Inflammatory macrophage treated with lipopolysaccharide for 1 hour (primary cell): ENCODE results near the gene TNFRSF11A.

ENCODE experiments used
- DNase-seq, 2 donors: peaks; one replicate each; pipeline ENCODE4 v3.0.0-alpha.2; 2020 to 2022

TNFRSF11A gene

DNA sequence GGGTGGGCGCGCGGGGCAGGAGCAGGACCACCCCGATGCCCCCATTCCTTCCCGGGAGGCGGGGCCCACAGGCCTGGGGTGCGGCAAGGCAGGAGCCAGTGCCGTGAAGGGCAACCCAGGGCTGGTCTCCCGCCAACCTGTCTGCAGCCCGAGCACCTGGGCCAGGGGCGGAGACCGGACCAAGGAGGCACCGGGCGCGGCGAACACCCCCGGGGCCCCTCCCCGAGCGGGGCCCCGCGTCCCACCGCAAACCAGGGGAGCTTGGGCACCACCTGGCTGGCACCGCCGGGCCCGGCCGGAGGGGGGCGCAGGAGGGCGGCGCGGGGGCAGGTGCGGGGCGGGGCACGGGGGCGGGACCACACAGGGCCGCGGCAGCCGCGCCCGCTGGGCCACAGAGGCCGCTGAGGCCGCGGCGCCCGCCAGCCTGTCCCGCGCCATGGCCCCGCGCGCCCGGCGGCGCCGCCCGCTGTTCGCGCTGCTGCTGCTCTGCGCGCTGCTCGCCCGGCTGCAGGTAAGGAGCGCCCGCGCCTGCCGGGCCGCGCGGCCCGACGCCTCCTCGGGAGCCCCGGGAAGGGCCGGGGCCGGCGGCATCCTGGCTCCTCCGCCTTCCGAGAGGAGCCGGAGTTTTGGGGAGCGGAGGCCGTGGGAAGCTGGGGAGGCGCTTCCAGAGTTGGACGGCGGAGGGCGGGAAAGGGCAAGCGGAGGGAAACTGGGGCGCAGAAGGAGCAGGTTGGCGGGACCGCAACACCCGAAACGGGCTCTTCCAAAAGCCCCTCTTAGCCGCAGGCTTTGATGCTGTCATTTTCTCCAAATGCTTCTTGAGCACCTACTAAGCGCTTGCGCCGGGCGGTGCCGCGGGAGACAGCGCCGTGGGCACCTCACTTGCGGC is at the start of gene TNFRSF11A:
Gene TNFRSF11A, plus strand, starts transcription at position 394 of the 889 bp plus-strand sequence. Its CDS starts 43 bp downstream, at position 437.
- DNase-seq = peak in 1 of 2 donors; percentile 9

DNA sequence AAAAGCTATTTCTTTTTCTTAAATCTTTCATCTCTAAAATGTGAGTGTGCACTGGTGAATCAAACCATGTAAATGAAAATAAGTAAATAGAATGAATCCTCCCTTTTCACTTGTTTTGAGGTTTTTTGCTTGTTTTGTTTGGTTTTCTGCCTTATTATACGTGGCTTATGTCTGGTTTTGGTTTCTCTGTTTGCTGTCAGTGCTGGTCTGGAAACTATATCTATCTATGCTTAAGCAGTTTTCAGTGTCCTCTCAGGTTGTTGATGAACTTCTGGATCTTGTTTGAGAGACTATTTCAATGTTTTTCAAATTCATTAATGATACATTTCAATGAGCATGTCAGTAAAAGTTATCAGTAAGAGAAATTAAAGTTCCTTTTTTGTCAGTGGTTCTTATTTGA is 48.1 kb upstream of the TNFRSF11A start:
- DNase-seq = no peak

DNA sequence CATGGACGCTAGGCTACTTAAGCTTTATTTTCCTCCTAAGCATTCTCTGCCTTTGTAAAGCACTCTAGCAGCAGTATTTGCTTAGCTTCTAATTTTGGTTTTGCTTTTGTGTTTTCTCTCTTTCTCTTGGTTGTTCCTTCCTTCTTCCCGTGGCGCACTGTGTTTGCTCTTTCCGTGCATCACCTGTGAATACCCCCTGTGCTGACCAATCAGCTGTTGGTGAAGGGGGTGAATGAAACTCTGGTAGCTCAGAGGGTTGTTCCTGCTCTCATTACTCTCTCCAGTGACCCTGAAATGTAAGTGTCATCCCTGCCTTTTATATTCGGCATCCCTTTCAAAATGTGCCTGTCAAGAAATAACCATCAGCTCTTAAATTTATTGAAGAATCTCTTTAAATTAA is 45.5 kb upstream of the TNFRSF11A start:
- no peak for DNase-seq

DNA sequence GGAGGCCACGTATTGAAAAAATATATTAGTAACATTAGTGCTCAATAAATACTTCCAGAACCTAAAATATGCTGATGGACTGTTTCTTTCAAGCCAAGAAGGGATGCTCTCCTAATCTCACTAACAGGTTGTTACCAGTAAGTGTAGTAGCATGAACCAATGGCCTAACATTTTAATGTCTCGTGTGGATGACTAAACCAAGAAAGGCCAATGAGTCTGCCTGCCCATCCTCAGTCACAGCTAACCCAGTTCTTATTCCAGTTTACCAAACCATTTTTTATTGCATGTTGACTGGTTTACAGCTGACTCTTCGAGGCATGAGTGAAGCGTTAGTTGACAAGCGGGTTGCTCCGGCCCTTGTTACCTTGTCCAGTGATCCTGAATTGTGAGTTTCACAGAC is 45.1 kb upstream of the TNFRSF11A start:
- no peak for DNase-seq

DNA sequence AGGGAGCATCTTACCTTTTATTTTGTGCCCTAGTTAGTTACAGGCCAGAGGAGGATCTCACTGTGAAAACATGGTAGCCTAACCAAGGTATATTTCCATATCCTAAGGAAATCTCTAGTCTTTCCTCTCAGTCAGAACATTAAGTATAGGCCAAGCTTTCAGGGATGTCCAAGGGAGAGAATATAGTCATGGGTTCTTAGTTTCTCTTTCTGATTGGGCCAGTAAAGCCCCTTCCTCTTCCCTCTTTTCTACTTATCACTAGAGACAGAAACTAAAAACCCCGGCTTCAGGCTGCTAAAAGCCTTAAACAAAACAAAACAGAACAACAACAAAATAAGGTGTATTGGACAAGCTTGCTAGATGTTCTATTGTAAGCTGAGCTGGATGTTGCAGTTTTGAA is 44.3 kb upstream of the TNFRSF11A start:
- DNase-seq = peak; percentile 26 to 36

- DNase-seq = peak; percentile 70 to 78
These were observed 43.4 kb upstream of the TNFRSF11A start for GRCh38 chr18:62281684-62282083.

GRCh38 chr18:62282188-62282629 is 42.9 kb upstream of the TNFRSF11A start:
- no peak for DNase-seq

GRCh38 chr18:62284637-62285036 is 40.5 kb upstream of the TNFRSF11A start:
- no peak for DNase-seq

DNA sequence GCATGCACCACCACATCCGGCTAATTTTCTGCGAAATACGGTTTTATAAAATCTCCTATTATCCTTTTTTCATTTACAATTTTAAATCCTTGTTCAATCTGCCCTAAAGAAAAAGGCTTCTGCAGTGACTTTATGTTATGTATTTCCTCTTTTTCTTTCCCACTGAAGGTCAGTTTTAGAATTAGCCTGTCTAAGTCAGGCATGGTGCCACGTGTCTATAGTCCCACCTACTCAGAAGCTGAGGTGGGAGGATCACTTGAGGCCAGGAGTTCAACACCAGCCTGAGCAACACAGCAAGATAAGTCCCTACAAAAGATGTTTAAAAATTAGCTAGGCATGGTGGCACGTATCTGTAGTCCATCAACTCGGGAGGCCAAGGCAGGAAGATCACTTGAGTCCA is 39.8 kb upstream of the TNFRSF11A start:
- peak in 1 of 2 donors; percentile 23 for DNase-seq

DNA sequence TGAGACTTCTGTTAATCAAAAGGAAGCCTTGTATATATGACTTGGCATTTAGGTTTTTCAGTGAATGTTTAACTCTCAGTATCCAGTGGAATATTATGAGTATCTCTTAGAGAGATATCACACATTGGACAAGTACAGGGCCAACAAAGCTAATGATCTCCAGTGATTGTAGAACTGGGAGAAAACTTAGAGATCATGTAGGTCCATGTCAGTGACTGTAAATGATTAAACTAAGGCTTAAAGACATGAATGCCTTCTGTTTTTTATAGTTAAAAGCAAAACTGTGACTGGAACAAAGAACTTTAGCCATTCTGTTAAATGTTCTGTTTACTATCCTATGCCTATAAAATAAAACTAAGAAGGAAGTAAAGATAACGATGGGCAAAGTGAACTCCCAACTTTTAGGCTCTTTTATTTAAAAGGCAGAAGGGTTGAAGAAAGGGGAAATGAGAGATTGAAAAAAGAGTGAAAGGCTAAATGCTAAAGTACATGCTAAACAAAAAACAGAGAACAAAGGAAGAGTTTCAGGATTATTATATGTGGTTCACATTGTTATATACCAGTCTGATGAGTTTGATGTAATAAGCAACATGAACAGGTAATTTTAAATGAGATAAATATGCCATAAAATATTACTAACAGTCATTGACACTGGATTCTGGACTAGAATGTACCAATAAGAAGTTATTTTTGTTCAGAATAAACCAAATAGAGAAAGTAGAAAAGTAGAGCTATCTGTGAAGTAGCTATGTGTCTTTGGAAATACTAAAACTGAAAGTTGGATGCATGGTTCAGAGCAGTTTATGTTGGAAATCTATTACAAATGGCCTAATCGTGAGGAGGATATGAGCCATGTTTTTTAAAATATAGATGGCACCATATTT is 37.1 kb upstream of the TNFRSF11A start:
- DNase-seq = no peak

- peak; percentile 65 to 71 for DNase-seq
These were observed 36.5 kb upstream of the TNFRSF11A start for GRCh38 chr18:62288665-62289008.

DNA sequence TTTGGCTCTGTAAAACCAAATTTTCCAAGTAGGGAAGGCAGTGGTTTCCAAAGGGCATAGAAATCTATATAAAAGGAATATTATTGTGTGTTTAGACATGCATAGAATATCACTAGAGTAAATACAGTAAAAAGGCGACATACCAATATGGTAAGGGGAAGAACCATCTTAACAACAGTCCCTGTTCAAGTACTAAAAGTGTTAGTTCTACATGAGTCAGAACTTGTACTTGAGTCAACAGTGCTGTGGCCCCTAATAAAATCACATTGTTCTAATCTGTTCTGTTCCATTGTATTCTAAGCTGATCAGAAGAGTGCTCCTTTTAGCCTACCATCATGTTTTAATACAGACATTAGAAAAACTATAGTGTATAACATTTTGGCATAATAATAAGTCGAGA is 36.1 kb upstream of the TNFRSF11A start:
- DNase-seq = no peak

- DNase-seq = no peak
These were observed 31.0 kb upstream of the TNFRSF11A start for GRCh38 chr18:62294073-62294472.

- DNase-seq = no peak
These were observed 24.6 kb upstream of the TNFRSF11A start for GRCh38 chr18:62300359-62300963.

DNA sequence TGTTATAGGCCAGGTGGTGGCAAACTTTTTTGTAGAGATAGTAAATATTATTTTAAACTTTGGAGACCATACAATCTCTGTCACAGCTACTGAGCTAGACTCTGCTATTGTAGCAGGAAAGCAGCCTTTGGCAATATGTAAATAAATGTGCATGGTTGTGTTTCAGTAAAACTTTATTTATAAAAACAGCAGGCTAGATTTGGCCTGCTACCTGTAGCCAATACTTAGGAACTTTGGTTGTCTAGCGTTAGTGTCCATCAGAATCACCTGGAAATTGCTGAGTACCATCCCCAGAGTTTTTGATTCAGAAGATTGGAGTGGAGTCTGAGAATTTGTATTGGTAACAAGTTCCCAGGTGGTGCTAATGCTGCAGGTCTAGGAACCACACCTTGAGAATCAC is 23.8 kb upstream of the TNFRSF11A start:
- no peak for DNase-seq

DNA sequence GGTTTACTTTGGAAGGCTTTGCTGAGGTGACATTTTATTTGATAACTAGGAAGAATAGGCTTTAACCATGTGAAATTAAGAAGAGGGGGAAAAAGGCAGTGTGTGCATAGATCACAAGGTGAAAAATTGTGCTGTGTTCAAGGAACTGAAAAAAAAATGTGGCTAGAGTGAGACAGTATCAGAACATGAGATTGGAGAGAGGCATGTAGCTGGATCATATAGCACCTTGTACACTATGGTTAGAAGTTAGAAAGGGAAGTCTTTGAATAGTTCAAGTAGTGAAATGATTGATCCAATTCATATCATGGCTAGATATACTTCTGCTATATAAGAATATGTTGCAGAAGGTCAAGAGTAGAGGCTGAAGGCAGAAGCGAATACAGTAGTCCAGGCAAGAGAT is 12.3 kb upstream of the TNFRSF11A start:
- no peak for DNase-seq

DNA sequence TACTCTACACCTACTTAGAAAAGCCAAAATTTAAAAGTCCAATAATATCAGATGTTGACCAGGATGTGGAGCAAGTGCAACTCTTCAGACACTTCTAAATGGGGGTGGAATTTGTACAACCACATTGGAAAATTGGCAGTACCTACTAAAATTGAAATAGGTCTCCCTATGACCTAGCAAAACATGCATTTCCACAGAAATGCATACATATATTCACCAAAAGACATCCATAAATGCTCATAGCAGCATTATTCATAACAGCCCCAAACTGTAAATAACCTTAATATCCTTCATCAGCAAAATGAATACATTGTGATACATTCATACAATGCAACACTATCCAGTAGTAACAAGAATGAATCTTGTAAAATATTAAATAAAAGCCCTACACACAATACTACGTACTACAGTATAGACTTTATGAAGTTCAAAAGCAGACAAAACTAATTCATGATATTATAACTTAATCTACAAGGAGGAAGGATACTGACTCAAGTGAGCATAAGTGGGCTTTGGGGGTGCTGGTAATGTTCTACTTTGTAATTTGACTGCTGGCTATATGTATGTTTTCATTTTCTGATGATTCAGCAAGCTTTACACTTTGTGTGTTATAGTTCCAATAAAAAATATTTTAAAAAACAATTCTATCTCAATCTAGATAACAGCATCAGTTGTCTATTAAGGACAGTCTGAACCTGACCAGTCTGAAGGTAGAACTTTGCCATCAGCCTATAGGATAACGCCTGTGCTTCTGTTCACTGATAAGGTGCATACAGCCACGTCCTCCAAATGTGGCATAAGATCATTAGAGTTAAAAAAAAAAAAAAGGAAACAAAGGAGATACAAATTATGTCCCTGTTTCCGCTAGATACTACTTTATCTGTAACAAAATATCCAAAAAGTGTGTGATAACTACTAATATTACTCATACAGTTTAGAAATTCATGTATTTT is 6.6 kb upstream of the TNFRSF11A start:
- DNase-seq = no peak

DNA sequence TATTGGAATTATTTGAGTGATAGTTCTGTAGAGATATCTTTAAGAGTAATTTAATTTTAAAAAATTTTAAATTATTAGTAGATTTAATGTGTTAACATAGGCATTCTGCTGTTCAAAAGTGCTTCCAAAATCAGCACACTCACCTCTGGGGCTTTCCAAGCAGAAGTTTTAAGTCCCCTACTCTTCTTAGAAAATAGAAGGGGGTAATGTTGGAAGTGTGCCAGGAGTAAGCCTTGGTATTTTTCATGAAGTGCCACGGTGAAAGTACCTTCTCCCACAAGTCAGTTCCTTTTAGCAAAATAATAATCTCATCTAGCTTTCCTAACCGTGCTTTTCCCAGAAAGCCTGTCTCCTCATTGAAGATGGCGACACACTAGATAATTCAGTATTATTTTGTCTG is 3.9 kb upstream of the TNFRSF11A start:
- DNase-seq = no peak

DNA sequence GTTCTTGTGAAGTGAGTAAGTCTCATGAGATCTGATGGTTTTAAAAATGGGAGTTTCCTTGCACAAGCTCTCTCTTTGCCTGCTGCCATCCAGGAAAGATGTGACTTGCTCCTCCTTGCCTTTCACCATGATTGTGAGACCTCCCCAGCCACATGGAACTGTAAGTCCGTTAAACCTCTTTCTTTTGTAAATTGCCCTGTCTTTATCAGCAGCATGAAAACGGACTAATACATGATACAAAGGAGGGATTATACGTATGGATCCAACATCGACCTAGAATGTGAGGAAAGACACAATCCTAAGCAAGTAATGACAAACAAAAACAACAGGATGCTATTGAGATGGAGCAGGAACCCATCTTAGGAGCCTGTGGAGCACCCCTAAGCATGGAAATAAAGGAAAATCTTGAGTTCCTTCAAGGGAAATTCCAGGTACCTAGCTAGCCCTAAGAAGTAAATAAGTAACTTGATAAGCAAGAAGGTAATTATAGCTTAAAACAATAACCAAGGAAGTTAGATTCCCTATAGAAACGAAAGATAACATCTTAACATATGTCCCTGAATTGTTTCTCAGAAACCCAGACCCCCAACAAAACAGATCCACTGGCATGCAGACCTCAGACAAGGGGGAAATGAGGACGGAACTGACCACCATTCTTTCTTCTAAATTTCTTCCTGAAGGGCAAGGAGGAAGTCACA is 1.5 kb upstream of the TNFRSF11A start:
- DNase-seq = no peak

GRCh38 chr18:62324181-62324828 is 805 bp upstream of the TNFRSF11A start:
- peak; percentile 9 to 31 for DNase-seq
